NT2/D1 (cell line): ENCODE results near the gene SEC61A1.

Experiments used
- DNase-seq: peaks from one replicate; pipeline ENCODE4 v3.0.0-alpha.2; 2011; ENCODE audit warnings: low read depth, low spot score
- H3K27me3 ChIP-seq: 2 replicates; pipeline ENCODE4 v1.6.0; 2011; ENCODE audit warnings: mild to moderate bottlenecking; ENCODE audit not compliant: insufficient read length, insufficient read depth
- H3K36me3 ChIP-seq: 2 replicates; pipeline ENCODE4 v1.6.1; 2011; ENCODE audit warnings: mild to moderate bottlenecking, low read length, mixed read lengths; ENCODE audit not compliant: insufficient read depth, insufficient read length
- H3K4me1 ChIP-seq: 2 replicates; pipeline ENCODE4 v1.5.1; 2011; ENCODE audit not compliant: insufficient read depth, insufficient read length
- H3K4me3 ChIP-seq: 2 replicates; pipeline ENCODE4 v1.5.1; 2011; ENCODE audit warnings: low read depth; ENCODE audit not compliant: insufficient read length
- H3K9ac ChIP-seq: 2 replicates; pipeline ENCODE4 v1.6.0; 2011; ENCODE audit warnings: low read depth; ENCODE audit not compliant: insufficient read length
- H3K9me3 ChIP-seq: 2 replicates; pipeline ENCODE4 v1.5.1; 2011; ENCODE audit warnings: mild to moderate bottlenecking, low read length; ENCODE audit not compliant: insufficient read depth
- SUZ12 ChIP-seq: IDR thresholded peaks from 2 replicates; pipeline ENCODE4 v1.6.1; 2011; ENCODE audit not compliant: insufficient read length, insufficient read depth; ENCODE audit errors: extremely low read depth
- YY1 ChIP-seq: IDR thresholded peaks from 2 replicates; pipeline ENCODE4 v1.6.1; 2011; ENCODE audit not compliant: insufficient read length, insufficient read depth
- ZNF274 ChIP-seq: IDR thresholded peaks from 2 replicates; pipeline ENCODE4 v1.6.1; 2011; ENCODE audit warnings: mild to moderate bottlenecking, low read depth, low read length

Gene SEC61A1

GRCh38 chr3:128014548-128014947 is 37.7 kb upstream of the SEC61A1 start:
- H3K36me3 ChIP-seq: no peaks in the 10 kb centered on the region
- no peak overlapping the region for H3K9ac ChIP-seq
- DNase-seq: no peak
- H3K4me3 ChIP-seq: no peak overlapping the region
- no peak for TF ChIP-seq YY1
- TF ChIP-seq SUZ12: no peak
- TF ChIP-seq ZNF274: no peak
- peaks cover 29% of the 10 kb centered on the region for H3K9me3 ChIP-seq
- H3K4me1 ChIP-seq: no peaks in the 10 kb centered on the region
- H3K27me3 ChIP-seq: no peaks in the 10 kb centered on the region

DNA sequence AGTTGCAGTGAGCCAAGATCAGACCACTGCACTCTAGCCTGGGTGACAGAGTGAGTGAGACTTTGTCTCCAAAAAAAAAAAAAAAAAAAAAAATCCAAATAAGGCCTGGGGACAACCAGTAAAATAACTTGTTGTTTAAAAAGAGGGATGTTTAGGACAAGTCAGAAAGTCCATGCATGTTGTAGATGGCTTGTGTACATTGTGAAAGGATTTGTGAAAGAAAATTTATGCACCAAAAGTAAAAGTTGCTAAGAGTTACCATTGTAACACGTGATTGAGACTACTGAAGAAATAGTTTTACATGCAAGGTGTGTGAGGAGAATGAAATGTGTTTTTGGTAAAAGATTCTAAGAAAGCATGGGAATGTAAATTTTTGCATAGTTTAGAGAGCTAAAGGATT is 35.7 kb upstream of the SEC61A1 start:
- no peak for DNase-seq
- H3K27me3 ChIP-seq: no peaks in the 10 kb centered on the region
- no peak overlapping the region for H3K9ac ChIP-seq
- no peak overlapping the region for H3K4me3 ChIP-seq
- H3K4me1 ChIP-seq: no peaks in the 10 kb centered on the region
- no peaks in the 10 kb centered on the region for H3K36me3 ChIP-seq
- no peak for TF ChIP-seq ZNF274
- no peak for TF ChIP-seq SUZ12
- TF ChIP-seq YY1: no peak
- peaks cover 29% of the 10 kb centered on the region for H3K9me3 ChIP-seq

DNA sequence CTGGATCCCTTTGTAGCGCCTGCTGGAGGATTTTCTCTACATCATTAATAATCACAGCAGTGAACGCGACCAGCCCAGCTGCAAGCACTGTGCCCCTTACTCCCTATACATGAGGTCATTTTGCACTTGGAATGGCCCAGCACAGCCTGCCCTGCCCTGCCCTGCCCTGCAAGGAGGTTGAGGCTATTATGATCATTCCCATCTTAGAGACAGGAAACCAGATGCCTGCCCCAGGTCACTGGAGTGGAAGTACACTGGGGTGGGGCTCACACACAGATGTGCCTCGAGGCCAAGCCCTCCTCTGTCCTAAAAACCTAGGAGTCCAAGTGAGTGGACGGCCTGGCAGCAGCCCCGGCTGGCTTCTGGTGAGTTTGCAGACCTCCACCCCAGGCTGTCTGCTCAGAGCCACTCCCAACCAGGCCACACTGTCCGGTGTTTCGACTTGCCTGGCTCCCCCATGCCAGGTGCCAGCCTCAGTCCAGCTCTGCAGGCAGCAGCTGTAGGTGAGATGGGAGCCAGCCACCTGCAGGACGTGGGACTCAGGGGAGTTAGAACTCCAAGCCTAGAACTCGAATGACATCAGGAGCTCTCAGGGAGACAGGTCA is 30.4 kb upstream of the SEC61A1 start:
- Histone ChIP-seq H3K36me3 (no peaks in the 10 kb centered on the region), H3K27me3 (no peaks in the 10 kb centered on the region), H3K9me3 (peaks cover 13% of the 10 kb centered on the region), H3K4me1 (peaks cover 6% of the 10 kb centered on the region), H3K4me3 (no peak overlapping the region), H3K9ac (no peak overlapping the region)
- TF ChIP-seq ZNF274 (no peak), YY1 (no peak), SUZ12 (no peak)
- DNase-seq: no peak

DNA sequence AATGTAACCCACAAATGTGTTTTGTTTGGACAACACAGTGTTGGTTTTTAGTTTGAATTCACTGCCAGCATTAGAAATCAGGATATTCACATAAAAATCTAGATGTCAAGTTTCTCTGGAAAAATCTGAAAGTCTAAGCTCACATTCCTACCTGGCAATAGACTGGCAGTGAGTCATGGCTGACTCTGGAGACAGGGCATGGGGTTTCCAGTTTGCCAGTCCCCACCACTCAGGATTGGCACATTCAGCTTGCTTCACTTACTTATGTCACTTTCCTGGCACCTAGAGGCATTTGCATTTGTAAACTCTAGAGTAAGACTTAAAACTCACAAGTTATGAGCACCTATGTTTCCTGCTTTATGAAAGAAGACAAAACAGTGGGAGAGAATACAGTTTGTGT is 19.1 kb upstream of the SEC61A1 start:
- Histone ChIP-seq H3K36me3 (no peaks in the 10 kb centered on the region), H3K27me3 (no peaks in the 10 kb centered on the region), H3K9me3 (no peaks in the 10 kb centered on the region), H3K9ac (no peak overlapping the region), H3K4me3 (no peak overlapping the region), H3K4me1 (no peaks in the 10 kb centered on the region)
- DNase-seq: no peak
- TF ChIP-seq YY1 (no peak), SUZ12 (no peak), ZNF274 (no peak)

DNA sequence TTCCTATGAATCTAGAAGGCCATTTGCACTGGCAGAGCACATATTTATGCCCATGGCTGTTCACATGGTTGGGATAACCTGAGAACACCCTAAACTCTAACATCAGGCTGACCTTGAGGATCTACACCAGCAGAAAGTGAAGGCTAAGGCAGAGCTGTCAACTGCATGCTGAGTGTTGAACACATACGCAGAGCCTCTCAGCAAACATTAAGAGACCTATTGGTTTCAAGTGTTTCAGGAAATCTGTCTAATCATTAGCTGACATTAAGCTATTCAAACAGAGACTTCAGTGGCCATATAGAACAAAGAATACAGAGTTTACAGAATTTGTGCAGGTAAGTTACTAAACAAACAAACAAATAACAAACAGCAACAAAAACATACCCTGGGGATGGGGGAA is 16.1 kb upstream of the SEC61A1 start:
- Histone ChIP-seq H3K9ac (no peak overlapping the region), H3K27me3 (no peaks in the 10 kb centered on the region), H3K4me1 (no peaks in the 10 kb centered on the region), H3K9me3 (no peaks in the 10 kb centered on the region), H3K4me3 (no peak overlapping the region), H3K36me3 (no peaks in the 10 kb centered on the region)
- TF ChIP-seq YY1: no peak
- no peak for TF ChIP-seq SUZ12
- TF ChIP-seq ZNF274: no peak
- no peak for DNase-seq

DNA sequence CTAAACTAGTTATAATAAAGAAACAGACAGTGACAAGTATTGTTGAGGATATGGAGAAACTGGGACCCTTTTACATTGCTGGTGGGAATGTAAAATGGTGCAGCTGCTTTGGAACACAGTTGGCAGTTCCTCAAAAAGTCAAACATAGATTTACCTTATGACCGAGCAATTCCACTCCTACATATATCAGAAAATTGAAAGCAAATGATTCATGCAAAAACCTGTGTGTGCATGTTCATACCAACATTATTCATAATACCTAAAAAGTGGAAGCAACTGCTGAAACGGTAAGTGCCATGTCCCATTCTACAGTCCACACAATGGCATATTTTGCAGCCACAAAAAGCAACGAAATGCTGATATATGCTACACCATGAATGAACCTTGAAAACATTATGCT is 12.2 kb upstream of the SEC61A1 start:
- Histone ChIP-seq H3K4me3 (no peak overlapping the region), H3K36me3 (no peaks in the 10 kb centered on the region), H3K4me1 (no peaks in the 10 kb centered on the region), H3K27me3 (no peaks in the 10 kb centered on the region), H3K9ac (no peak overlapping the region), H3K9me3 (no peaks in the 10 kb centered on the region)
- DNase-seq: no peak
- no peak for TF ChIP-seq SUZ12
- TF ChIP-seq ZNF274: no peak
- no peak for TF ChIP-seq YY1

- TF ChIP-seq SUZ12 (no peak), YY1 (no peak), ZNF274 (no peak)
- no peaks in the 10 kb centered on the region for H3K9me3 ChIP-seq
- no peak overlapping the region for H3K9ac ChIP-seq
- H3K4me1 ChIP-seq: no peaks in the 10 kb centered on the region
- no peaks in the 10 kb centered on the region for H3K27me3 ChIP-seq
- no peaks in the 10 kb centered on the region for H3K36me3 ChIP-seq
- no peak overlapping the region for H3K4me3 ChIP-seq
- no peak for DNase-seq
These were observed 11.6 kb upstream of the SEC61A1 start for GRCh38 chr3:128040660-128041059.

GRCh38 chr3:128041344-128041743 is 10.9 kb upstream of the SEC61A1 start:
- Histone ChIP-seq H3K27me3 (no peaks in the 10 kb centered on the region), H3K4me3 (no peak overlapping the region), H3K36me3 (no peaks in the 10 kb centered on the region), H3K4me1 (no peaks in the 10 kb centered on the region), H3K9me3 (no peaks in the 10 kb centered on the region), H3K9ac (no peak overlapping the region)
- no peak for DNase-seq
- TF ChIP-seq YY1 (no peak), ZNF274 (no peak), SUZ12 (no peak)
